ENCODE results near the gene SLC22A16.
"Not testable (repeated sequence)": the region's sequence is repeated elsewhere in the genome, so short reads cannot be mapped to it uniquely, and the experiment has no call there.

Gene SLC22A16

GRCh38 chr6:110488606-110489190 lies 12.3 kb upstream of the SLC22A16 start:
- DNase-seq, result no peak

DNA sequence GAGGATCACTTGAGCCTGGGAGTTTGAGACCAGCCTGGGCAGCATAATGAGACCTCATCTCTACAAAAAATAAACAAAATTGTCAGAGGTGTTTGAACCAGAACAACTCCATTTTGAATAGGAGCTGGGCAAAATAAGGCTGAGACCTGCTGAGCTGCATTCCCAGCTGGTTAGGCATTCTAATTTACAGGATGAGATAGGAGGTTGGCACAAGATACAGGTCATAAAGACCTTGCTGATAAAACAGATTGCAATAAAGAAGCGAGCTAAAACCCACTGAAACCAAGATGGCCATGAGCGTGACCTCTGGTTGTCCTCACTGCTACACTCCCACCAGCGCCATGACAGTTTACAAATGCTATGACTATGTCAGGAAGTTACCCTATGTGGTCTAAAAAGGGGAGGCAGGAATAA lies 11.6 kb upstream of the SLC22A16 start:
- not testable (repeated sequence) for DNase-seq

GRCh38 chr6:110486756-110487155 lies 10.3 kb upstream of the SLC22A16 start:
- no peak for DNase-seq

DNA sequence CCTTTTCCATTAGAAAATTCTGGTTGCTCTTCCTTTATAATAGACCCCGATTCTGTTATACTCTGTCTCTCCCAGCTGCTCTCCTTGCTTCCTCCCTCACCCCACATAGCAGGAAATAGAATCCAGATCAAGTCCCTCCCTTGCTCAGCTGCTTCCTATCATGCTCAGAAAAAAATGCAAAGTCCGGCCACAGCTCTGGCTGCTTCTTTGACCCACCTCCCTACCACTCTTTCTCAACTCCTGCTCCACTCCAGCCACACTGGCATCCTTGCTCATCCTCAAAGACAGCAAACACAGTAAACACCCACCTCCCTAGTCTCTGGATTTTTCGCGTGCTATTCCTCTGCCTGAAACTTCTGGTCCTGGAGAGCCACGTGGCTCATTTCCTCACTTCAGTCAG lies 9.1 kb upstream of the SLC22A16 start:
- no peak for DNase-seq

- DNase-seq, result no peak
Observed at GRCh38 chr6:110484321-110484720, 7.9 kb upstream of the SLC22A16 start.

GRCh38 chr6:110482774-110483400 lies 6.5 kb upstream of the SLC22A16 start:
- DNase-seq, result no peak

- no peak for DNase-seq
Observed at GRCh38 chr6:110481081-110481480, 4.7 kb upstream of the SLC22A16 start.

GRCh38 chr6:110475066-110475653 lies 1.3 kb downstream of the SLC22A16 start:
- no peak for DNase-seq

GRCh38 chr6:110474500-110474899 lies 1.9 kb downstream of the SLC22A16 start:
- no peak for DNase-seq

DNA sequence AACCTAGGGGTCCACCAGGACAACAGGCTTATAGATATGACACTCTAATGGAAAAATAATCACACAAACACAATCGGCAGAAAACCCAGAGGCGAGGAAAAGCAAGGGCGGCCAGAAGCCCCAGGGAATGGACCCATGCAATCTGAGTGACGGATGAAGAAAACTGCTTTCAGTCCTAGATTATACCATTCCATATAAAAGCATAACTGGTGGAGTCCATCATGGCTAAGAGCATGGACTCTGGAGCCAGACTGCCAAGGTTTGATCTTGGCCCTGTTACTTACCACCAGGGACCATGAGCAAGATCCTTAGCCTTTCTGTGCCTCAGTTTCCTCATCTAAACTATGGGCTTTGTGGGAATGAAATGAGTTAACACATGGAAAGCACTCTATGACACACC lies 3.7 kb downstream of the SLC22A16 start:
- no peak for DNase-seq

DNA sequence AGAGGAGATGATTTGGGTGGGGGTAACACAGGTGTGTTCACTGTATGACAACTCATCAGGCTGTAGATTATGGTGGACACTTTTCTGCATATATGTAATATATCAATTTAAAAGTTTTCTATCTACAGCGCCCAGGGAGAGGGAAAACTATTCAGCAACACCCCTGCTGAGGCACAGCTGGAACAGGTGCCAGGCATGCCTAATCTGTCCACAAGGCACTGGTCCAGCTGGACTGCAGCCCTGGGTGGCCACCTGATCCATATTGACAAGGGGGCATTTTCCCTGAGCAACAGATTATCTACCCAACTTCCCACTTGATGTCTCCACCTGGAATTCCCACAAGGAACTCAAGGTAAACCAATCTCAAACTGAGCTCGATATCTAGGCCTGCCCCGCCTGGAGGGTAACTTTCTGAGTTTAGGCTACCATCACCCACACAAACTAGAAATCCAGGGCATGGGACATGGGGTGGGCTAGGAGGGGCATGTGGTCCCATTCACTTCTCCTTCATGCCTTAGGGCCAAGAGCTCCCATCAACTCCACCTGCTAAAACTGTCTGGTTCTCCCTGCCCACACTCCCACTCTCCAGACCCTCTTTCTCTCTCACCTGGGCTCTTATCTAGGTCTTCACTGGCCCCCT lies 4.6 kb downstream of the SLC22A16 start:
- DNase-seq, result no peak

GRCh38 chr6:110468731-110469130 lies 7.7 kb downstream of the SLC22A16 start:
- no peak for DNase-seq

GRCh38 chr6:110467566-110468140 lies 8.8 kb downstream of the SLC22A16 start:
- no peak for DNase-seq

DNA sequence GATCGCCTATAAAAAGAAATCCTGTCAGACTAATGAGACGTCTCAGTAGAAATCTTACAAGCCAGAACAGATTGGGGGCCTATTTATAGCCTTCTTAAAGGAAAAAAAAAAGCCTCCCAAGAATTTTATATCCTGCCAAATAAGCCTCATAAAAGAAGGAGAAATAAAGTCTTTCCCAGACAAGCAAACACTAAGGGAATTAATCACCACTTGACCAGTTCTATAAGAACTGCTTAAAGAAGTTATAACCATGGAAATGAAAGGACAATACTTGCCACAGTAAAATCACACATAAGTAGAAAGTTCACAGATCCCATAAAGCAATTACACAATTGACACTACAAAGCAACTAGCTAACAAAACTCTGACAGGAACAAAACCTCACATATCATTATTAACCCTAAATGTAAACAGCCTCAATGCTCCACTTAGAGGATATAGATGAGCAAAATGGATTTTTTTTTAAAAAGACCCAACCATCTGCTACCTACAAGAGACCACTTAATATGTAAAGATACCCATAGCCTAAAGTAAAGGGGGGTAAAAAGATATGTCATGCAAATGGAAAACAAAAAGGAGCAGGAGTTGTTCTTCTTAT lies 13.4 kb downstream of the SLC22A16 start:
- no peak for DNase-seq

GRCh38 chr6:110461376-110461775 lies 15.0 kb downstream of the SLC22A16 start:
- no peak for DNase-seq

- DNase-seq, result no peak
Observed at GRCh38 chr6:110459137-110459536, 17.3 kb downstream of the SLC22A16 start.

- no peak for DNase-seq
Observed at GRCh38 chr6:110458476-110458875, 17.9 kb downstream of the SLC22A16 start.

GRCh38 chr6:110457567-110458175 lies 18.7 kb downstream of the SLC22A16 start:
- peak; percentile 80 for DNase-seq

- DNase-seq, result no peak
Observed at GRCh38 chr6:110456694-110457093, 19.7 kb downstream of the SLC22A16 start.

GRCh38 chr6:110449541-110449895 lies 26.9 kb downstream of the SLC22A16 start:
- no peak for DNase-seq

- DNase-seq, result no peak
Observed at GRCh38 chr6:110448846-110449540, 27.4 kb downstream of the SLC22A16 start.

DNA sequence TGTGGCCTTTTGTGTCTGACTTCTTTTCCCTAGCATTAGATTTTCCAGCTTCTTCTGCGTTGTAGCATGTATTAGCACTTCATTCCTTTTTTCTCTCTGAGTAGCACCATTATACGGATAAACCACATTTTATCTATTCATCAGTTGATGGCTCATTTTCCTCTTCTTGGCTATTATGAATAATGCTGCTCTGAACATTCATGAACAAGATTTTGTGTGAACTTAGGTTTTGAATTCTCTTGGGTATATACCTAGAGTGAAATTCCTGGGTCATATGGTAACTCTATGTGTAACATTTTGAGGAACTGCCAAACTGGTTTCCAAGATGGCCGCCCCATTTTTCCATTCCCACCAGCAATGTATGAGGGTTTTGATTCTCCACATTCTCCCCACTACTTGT lies 28.7 kb downstream of the SLC22A16 start:
- no peak for DNase-seq
